HCT116 (cell line): ENCODE data around the gene IL17RD. TPM values are rescaled to one million over a fixed set of nuclear protein-coding genes. Genes with fewer than 3 reads are reported as not detected.
A peak's percentile ranks its signal among the peaks of the same experiment; 100 is the strongest.

Experiments used
- ATAC-seq: fragments of 200-7000 bp; cut with Tn5 transposase; 2 replicates; pipeline ENCODE4 v1.9.1; 2020; ENCODE audit warnings: mild to moderate bottlenecking, moderate library complexity
- BruUV-seq: library from RNA; stranded (reverse); fragments of 400-500 nt; replicated peaks from 2 replicates; lab custom pipeline; 2021; lab: Mats Ljungman, UMichigan
- CTCF ChIA-PET: fragments of 300-600 bp; sonication (Branson Sonifier 250); formaldehyde crosslinking; loops from one replicate; lab custom pipeline; 2021; ENCODE audit warnings: antibody characterized with exemption; lab: Charles Lee
- POLR2A ChIA-PET: fragments of 300-600, 350-600 bp; sonication (Branson Sonifier 250); formaldehyde crosslinking; loops from one replicate; lab custom pipeline; 2021; ENCODE audit warnings: antibody characterized with exemption; lab: Charles Lee
- RAD21 ChIA-PET, 2 experiments: fragments of 300-600 bp; sonication (Branson Sonifier 250); formaldehyde crosslinking; loops; one replicate each; lab custom pipeline; 2023; ENCODE audit warnings: low total read pairs in 2 of 2; ENCODE audit not compliant: uncharacterized antibody in 2 of 2, unreplicated experiment in 2 of 2, low non-redundant PET in 1 of 2; lab: Charles Lee
- DNase-seq: peaks from one replicate; pipeline ENCODE4 v3.0.0-alpha.2; 2010; ENCODE audit warnings: low read depth, low spot score
- H2AFZ ChIP-seq: fragments of 200-600 bp; shearing (Covaris generic), sonication (generic); 2 replicates; pipeline ENCODE4 v1.6.1; 2017; ENCODE audit warnings: low read depth, mixed run types, mixed read lengths, antibody characterized with exemption, low read length; ENCODE audit not compliant: poor library complexity, severe bottlenecking
- H3K27ac ChIP-seq: 2 replicates; pipeline ENCODE4 v1.5.1; 2012; ENCODE audit warnings: low read depth, low read length
- H3K27me3 ChIP-seq: fragments of 200-600 bp; sonication (generic); 2 replicates; pipeline ENCODE4 v1.6.1; 2016; ENCODE audit warnings: mixed run types, low read length, mixed read lengths; ENCODE audit not compliant: insufficient read depth
- H3K36me3 ChIP-seq, 2 experiments: fragments of 200-500 bp in 1 of 2; fragments of 200-600 bp in 1 of 2; sonication (Bioruptor generic) in 1 of 2; sonication (generic) in 1 of 2; 2 replicates each; pipeline versions ENCODE4 v1.5.1 to v1.6.1; 2014 to 2016; ENCODE audit warnings: low read length in 2 of 2, inconsistent platforms in 1 of 2, mixed read lengths in 1 of 2, mixed run types in 1 of 2; ENCODE audit not compliant: insufficient read depth in 2 of 2, control insufficient read depth in 1 of 2
- H3K4me1 ChIP-seq, 2 experiments: fragments of 200-600 bp in 1 of 2; sonication (generic) in 1 of 2; 2 replicates each; pipeline versions ENCODE4 v1.5.1 to v1.6.1; 2012 to 2017; ENCODE audit warnings: low read length in 2 of 2, inconsistent platforms in 1 of 2, mild to moderate bottlenecking in 1 of 2, mixed read lengths in 1 of 2, mixed run types in 1 of 2, moderate library complexity in 1 of 2; ENCODE audit not compliant: insufficient read depth in 2 of 2, control insufficient read depth in 1 of 2
- H3K4me2 ChIP-seq: fragments of 200-600 bp; sonication (generic); 2 replicates; pipeline ENCODE4 v1.6.1; 2017; ENCODE audit warnings: mixed run types, low read length, mixed read lengths
- H3K4me3 ChIP-seq, 2 experiments: fragments of 200-600 bp in 1 of 2; sonication (generic) in 1 of 2; replicated peaks in 1 of 2; 2 replicates each; pipeline ENCODE4 v1.5.1; 2011 to 2016; ENCODE audit warnings: low read length in 2 of 2, control low read depth in 1 of 2, low read depth in 1 of 2, mild to moderate bottlenecking in 1 of 2, mixed read lengths in 1 of 2, mixed run types in 1 of 2
- H3K79me2 ChIP-seq: fragments of 200-600 bp; sonication (generic); 2 replicates; pipeline ENCODE4 v1.6.1; 2017; ENCODE audit warnings: mild to moderate bottlenecking, mixed run types, low read length, moderate library complexity, mixed read lengths; ENCODE audit not compliant: insufficient read depth
- H3K9ac ChIP-seq: fragments of 200-600 bp; sonication (generic); 2 replicates; pipeline ENCODE4 v1.6.1; 2016; ENCODE audit warnings: low read length, mixed read lengths
- H3K9me2 ChIP-seq: fragments of 200-600 bp; sonication (generic), shearing (Covaris generic); 2 replicates; pipeline ENCODE4 v1.6.1; 2017; ENCODE audit warnings: mixed run types, mild to moderate bottlenecking, moderate library complexity; ENCODE audit not compliant: insufficient read depth
- H3K9me3 ChIP-seq, 2 experiments: fragments of 200-500 bp in 1 of 2; fragments of 200-600 bp in 1 of 2; sonication (Bioruptor generic) in 1 of 2; sonication (generic) in 1 of 2; 2 replicates each; pipeline ENCODE4 v1.6.1; 2014 to 2017; ENCODE audit warnings: low read length in 2 of 2, mixed read lengths in 2 of 2, inconsistent platforms in 1 of 2, low read depth in 1 of 2, mild to moderate bottlenecking in 1 of 2, mixed run types in 1 of 2, moderate library complexity in 1 of 2; ENCODE audit not compliant: control insufficient read depth in 1 of 2, insufficient read depth in 1 of 2
- H4K20me1 ChIP-seq: fragments of 200-600 bp; sonication (generic), shearing (Covaris generic); 2 replicates; pipeline ENCODE4 v1.6.1; 2017; ENCODE audit warnings: mixed run types, mild to moderate bottlenecking, moderate library complexity; ENCODE audit not compliant: insufficient read depth
- CBX3 ChIP-seq: IDR thresholded peaks from 2 replicates; pipeline ENCODE4 v1.6.1; 2012; ENCODE audit warnings: low read depth
- CEBPB ChIP-seq: IDR thresholded peaks from 2 replicates; pipeline ENCODE4 v1.6.1; 2012; ENCODE audit warnings: low read depth
- CTCF ChIP-seq, 3 experiments: fragments of 200-600 bp in 1 of 3; sonication (generic) in 1 of 3; IDR thresholded peaks in 2 of 3; conservative IDR thresholded peaks in 1 of 3; 2 replicates each; pipeline ENCODE4 v1.5.1; 2012 to 2017; ENCODE audit warnings: low read depth in 2 of 3, low read length in 2 of 3, antibody characterized with exemption in 1 of 3, borderline replicate concordance in 1 of 3, control low read depth in 1 of 3, mild to moderate bottlenecking in 1 of 3, mixed read lengths in 1 of 3, mixed run types in 1 of 3, moderate library complexity in 1 of 3; ENCODE audit not compliant: insufficient read depth in 1 of 3
- EZH2phosphoT487 ChIP-seq: fragments of 200-600 bp; IDR thresholded peaks from 2 replicates; pipeline ENCODE4 v1.6.1; 2018; ENCODE audit warnings: antibody characterized with exemption, borderline replicate concordance
- FOSL1 ChIP-seq: IDR thresholded peaks from 2 replicates; pipeline ENCODE4 v1.6.1; 2012; ENCODE audit warnings: low read depth
- REST ChIP-seq: IDR thresholded peaks from 2 replicates; pipeline ENCODE4 v1.6.1; 2012; ENCODE audit warnings: low read depth
- SIN3A ChIP-seq: IDR thresholded peaks from 2 replicates; pipeline ENCODE4 v1.6.1; 2012; ENCODE audit warnings: low read depth
- SP1 ChIP-seq: IDR thresholded peaks from 2 replicates; pipeline ENCODE4 v1.6.1; 2012; ENCODE audit warnings: low read depth
- TCF7L2 ChIP-seq: IDR thresholded peaks from 2 replicates; pipeline ENCODE4 v1.7.0; 2011; ENCODE audit warnings: borderline replicate concordance, inconsistent platforms; ENCODE audit not compliant: insufficient read depth, insufficient read length; ENCODE audit errors: extremely low read depth
- intact Hi-C: fragments of 100-400 bp; cut with micrococcal nuclease; formaldehyde crosslinking; loops from 2 replicates; pipeline ENCODE4 v1.10.0; 2022
- total RNA-seq: library from RNA; stranded (reverse); gene quantifications from one replicate; pipeline ENCODE4 v1.2.1, GENCODE V29; 2021; ENCODE audit not compliant: unreplicated experiment
- TF ChIP-seq, protein P1 (sequence below): IDR thresholded peaks from 2 replicates; pipeline ENCODE4 v1.6.1; 2012

Gene IL17RD
- total RNA-seq, 1 experiment from 2014 or later: 12.3 TPM

DNA sequence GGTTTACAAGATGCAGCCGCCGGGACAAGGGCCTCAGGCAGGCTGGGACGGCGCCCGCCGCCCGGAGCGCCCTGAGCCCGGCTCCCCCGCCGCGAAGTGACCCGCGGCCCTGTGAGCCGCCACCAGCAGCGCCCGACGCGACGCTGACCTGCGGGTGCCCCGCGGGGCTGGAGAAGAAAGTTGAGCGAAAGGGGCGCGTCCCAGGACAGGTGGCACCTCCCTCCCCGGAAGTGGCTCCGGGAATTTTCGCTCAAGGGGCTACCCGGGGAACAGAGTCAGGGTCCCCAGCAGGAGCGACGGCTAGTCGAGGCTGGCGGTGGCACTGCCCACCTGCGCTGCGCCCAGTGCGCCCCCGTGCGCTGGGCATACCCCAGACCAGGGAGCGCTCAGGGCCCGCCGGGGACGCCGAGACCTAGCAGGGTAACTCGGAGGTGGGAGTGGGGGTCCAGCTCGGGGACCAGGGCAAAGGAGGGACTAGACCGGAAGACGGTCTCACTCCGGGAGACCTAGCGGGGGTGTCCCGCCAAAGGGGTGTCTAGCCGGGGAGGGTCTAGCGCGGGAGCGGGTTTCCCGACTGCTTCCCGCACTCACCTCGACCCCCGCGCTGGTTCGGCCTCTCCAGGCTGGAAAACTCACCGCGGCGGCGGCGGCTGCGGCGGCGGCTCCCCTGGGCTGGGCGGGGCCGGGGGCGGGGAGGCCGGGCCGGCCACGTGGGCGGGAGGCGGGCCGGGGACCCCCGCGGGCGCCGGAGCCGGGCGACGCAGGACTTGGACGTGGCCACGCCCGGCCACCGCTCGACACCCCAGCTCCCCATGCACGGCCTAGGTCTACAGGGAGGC is 86.3 kb downstream of the IL17RD start (continued):
- no peak for TF ChIP-seq REST
- TF ChIP-seq, all 23 proteins: peak for 6

DNA sequence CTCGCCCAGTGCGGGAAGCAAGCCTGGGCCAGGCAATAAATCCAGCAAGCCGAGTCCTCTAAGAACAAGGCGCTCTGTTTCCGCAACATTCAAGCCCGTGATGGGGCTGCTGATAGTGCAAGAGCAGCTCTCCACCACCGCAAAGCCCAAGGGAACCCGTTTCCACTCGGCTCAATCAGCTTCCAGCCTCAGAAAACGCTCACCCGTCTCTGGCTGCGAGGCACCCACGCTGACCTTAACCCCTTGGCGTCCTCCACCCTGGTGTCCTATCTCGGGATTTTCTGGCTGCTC is 86.9 kb downstream of the IL17RD start:
- DNase-seq (no peak), ATAC-seq (no peak)
- H3K4me2 ChIP-seq: peak overlapping the region; percentile 99
- peak overlapping the region; percentile 72; the same call in 1 of the 2 replicates for H3K27ac ChIP-seq
- peaks cover 18 to 77% of the 10 kb centered on the region in 2 experiments for H3K4me1 ChIP-seq
- H3K79me2 ChIP-seq: peaks cover 36% of the 10 kb centered on the region
- H3K9ac ChIP-seq: peak overlapping the region; percentile 90
- POLR2A ChIA-PET: no interaction called here
- H3K36me3 ChIP-seq: peaks cover 0 to 8% of the 10 kb centered on the region in 2 experiments; a peak in 2 of 4 replicates
- TF ChIP-seq TCF7L2: no peak
- no peak for TF ChIP-seq SP1
- TF ChIP-seq, protein P1, sequence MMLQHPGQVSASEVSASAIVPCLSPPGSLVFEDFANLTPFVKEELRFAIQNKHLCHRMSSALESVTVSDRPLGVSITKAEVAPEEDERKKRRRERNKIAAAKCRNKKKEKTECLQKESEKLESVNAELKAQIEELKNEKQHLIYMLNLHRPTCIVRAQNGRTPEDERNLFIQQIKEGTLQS: no peak
- no peak for TF ChIP-seq SIN3A
- no peak for TF ChIP-seq CEBPB
- TF ChIP-seq CTCF (IDR thresholded peaks at IDR 0.05 in 2 of 3, conservative IDR thresholded peaks at IDR 0.05 in 1 of 3; ENCODE audit: borderline replicate concordance in 1 of 3, insufficient read depth in 1 of 3, low read depth in 2 of 3, low read length in 2 of 3): no peak
- TF ChIP-seq CBX3: no peak
- TF ChIP-seq FOSL1: no peak
- TF ChIP-seq EZH2phosphoT487: no peak
- CTCF ChIA-PET: no interaction called here
- no peaks in the 10 kb centered on the region for H3K9me3 ChIP-seq
- H3K9me2 ChIP-seq: no peaks in the 10 kb centered on the region
- no peak overlapping the region for H2AFZ ChIP-seq
- H3K27me3 ChIP-seq: no peaks in the 10 kb centered on the region
- BruUV-seq: no TSS peak
- intact Hi-C loops: loop anchor here (2.0 to 5.0 kb wide), 3 partner anchors 17 to 381 kb away; partner anchors contain the start of gene SPATA12
- no peaks in the 10 kb centered on the region for H4K20me1 ChIP-seq
- H3K4me3 ChIP-seq: peak overlapping the region; percentile 75 to 94
- RAD21 ChIA-PET: interaction anchor here in 1 of 2 experiments (1.2 kb wide), 1 partner anchor 19 kb away, joined by 3 read pairs; no protein-coding TSS in a partner anchor
